Activated T-cell treated with anti-CD3 and anti-CD28 coated beads for 24 hours (primary cell): Measurements from ENCODE around the gene NOX4.

Experiments
- DNase-seq: peaks from one replicate; pipeline ENCODE4 v3.0.0-alpha.2; 2020; ENCODE audit warnings: low read depth

The NOX4 gene

GRCh38 chr11:89490981-89491690 lies at the start of gene NOX4:
Gene NOX4, minus strand, starts transcription at chr11:89491375. Its CDS starts 129 bp downstream, at chr11:89491246.
- no peak for DNase-seq

GRCh38 chr11:89540826-89541225 lies 49.7 kb upstream of the NOX4 start:
- no peak for DNase-seq

- no peak for DNase-seq
Measured at GRCh38 chr11:89537936-89538335, 46.8 kb upstream of the NOX4 start.

- DNase-seq, result no peak
Measured at GRCh38 chr11:89536926-89537325, 45.8 kb upstream of the NOX4 start.

GRCh38 chr11:89535221-89535620 lies 44.0 kb upstream of the NOX4 start:
- DNase-seq, result no peak

- DNase-seq, result no peak
Measured at GRCh38 chr11:89529626-89530380, 38.6 kb upstream of the NOX4 start.

GRCh38 chr11:89521792-89522191 lies 30.6 kb upstream of the NOX4 start:
- no peak for DNase-seq

GRCh38 chr11:89521294-89521693 lies 30.1 kb upstream of the NOX4 start:
- DNase-seq, result no peak

- no peak for DNase-seq
Measured at GRCh38 chr11:89516496-89516895, 25.3 kb upstream of the NOX4 start.

- no peak for DNase-seq
Measured at GRCh38 chr11:89508544-89508943, 17.4 kb upstream of the NOX4 start.

- no peak for DNase-seq
Measured at GRCh38 chr11:89504270-89504669, 13.1 kb upstream of the NOX4 start.

GRCh38 chr11:89503422-89503821 lies 12.2 kb upstream of the NOX4 start:
- DNase-seq, result no peak

- no peak for DNase-seq
Measured at GRCh38 chr11:89502301-89502700, 11.1 kb upstream of the NOX4 start.

GRCh38 chr11:89500336-89500735 lies 9.2 kb upstream of the NOX4 start:
- no peak for DNase-seq

- no peak for DNase-seq
Measured at GRCh38 chr11:89498845-89499448, 7.8 kb upstream of the NOX4 start.

GRCh38 chr11:89495951-89496350 lies 4.8 kb upstream of the NOX4 start:
- DNase-seq, result no peak

- DNase-seq, result no peak
Measured at GRCh38 chr11:89493431-89493830, 2.3 kb upstream of the NOX4 start.

- no peak for DNase-seq
Measured at GRCh38 chr11:89490602-89490980, 584 bp downstream of the NOX4 start.

- no peak for DNase-seq
Measured at GRCh38 chr11:89489930-89490329, 1.2 kb downstream of the NOX4 start.

- no peak for DNase-seq
Measured at GRCh38 chr11:89487016-89487415, 4.2 kb downstream of the NOX4 start.

- DNase-seq, result no peak
Measured at GRCh38 chr11:89484896-89485295, 6.3 kb downstream of the NOX4 start.

- DNase-seq, result no peak
Measured at GRCh38 chr11:89477175-89477574, 14.0 kb downstream of the NOX4 start.

- DNase-seq, result no peak
Measured at GRCh38 chr11:89463266-89463780, 27.9 kb downstream of the NOX4 start.
